HG03064 (cell line): Measurements from ENCODE around the gene OR10G8.
"Not testable (repeated sequence)": the region's sequence is repeated elsewhere in the genome, so short reads cannot be mapped to it uniquely, and the experiment has no call there.

Experiments used
- ATAC-seq: cut with Tn5 transposase; IDR thresholded peaks from one replicate; pipeline ENCODE4 v1.9.1; 2021; ENCODE audit warnings: low read depth; ENCODE audit not compliant: unreplicated experiment

The OR10G8 gene, protein sequence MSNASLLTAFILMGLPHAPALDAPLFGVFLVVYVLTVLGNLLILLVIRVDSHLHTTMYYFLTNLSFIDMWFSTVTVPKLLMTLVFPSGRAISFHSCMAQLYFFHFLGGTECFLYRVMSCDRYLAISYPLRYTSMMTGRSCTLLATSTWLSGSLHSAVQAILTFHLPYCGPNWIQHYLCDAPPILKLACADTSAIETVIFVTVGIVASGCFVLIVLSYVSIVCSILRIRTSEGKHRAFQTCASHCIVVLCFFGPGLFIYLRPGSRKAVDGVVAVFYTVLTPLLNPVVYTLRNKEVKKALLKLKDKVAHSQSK

DNA sequence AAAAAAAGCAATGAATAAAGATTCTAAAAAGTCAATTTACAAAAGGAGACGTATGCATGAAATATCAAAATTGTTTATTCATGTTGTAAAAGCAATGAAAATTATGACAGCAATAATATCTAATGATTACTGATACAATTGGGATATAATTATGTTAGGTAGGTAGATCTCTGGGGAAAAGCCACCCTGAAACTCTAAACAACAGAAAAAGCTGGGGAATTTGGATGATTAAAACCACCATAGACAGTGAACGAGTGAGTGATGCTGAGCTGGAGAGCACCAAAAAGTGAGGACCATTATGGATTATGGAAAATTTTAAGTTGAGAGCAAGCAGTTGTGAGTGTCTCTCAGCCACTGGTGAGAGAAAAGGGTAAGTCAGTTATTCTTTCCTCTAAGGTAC is at the start of gene OR10G8:
Gene OR10G8 (plus strand): TSS at position 301 of the 400 bp plus-strand sequence. CDS start 2,825 bp downstream, outside the sequence.
- ATAC-seq = no peak

DNA sequence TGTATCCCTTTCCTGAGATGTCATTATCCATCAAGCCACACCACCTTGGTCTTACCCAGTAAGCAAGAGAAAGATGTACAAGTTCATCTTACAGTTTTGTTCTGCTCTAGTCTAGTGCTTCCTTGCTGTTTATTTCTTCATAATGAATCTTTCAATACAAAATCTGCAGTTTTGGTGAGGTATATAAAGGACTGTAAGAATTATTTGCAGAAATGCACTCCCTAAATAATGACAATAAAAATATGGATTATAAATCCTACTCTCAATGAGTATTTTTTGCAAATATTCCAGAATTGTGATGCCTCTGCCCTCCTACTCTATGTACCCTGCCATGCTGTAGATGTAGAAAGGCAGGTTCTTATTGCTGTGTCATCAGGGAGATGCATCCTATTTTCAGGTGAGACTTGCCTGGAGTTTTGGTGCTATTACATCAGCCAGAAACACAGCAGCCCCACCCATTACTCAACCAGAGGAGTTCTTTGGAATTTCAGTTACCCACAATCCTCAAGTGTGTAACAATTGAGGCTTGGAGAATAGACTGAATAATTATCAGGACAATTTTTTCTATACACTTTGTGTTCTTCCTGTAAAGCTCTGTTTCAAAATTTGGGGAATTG is 48.8 kb upstream of the OR10G8 start, which contains the start of gene OR10S1:
Gene OR10S1 (minus strand): TSS at position 51 of the 617 bp plus-strand sequence. CDS start 117 bp downstream, outside the sequence.
- ATAC-seq = no peak

DNA sequence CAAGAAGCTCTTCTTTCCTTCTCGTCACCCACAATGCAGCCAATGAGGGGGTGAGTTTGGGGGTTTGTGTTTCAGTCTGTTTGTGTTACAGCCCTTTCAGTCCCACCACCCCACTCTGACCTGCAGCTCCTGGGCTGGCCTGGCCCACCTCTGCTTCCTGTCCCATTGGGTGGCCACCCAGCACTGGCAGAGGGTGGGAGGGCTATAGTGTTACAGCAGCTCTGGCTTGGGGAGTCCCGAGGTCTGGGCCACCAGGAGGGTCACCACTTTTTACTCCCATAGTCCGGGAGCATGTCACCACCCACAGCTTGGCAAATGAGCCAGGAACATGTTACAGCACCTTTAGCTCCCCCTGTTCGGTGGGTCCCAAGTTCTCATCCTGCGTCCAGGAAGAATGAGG is 47.3 kb upstream of the OR10G8 start:
- no peak for ATAC-seq

GRCh38 chr11:123995119-123995518 is 31.5 kb upstream of the OR10G8 start, which contains the start of gene OR10G6:
TSS of gene OR10G6 (minus strand) at chr11:123995161. CDS start at chr11:123995161, 0 bp downstream.
- no peak for ATAC-seq

DNA sequence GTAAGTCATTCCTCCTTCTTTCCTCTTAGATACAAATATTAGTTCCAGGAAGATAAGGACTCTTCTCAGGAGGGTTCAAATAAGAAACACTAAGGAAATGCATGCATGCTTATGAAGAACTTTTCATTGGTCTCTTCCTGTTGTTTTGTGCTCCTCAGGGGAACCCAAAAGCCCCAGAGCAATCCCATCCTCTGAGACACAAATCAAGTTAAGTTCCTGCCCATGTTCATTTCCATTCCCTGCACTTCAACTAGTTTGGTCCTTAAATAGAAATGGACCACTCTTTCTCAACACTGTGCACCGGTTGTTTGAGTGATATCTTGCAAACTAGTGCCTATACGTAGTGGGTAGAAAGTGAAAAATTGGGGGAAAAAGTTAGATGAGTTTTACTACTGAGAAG is 13.9 kb upstream of the OR10G8 start, which contains the start of gene OR10G4:
Gene OR10G4 (plus strand): TSS at position 301 of the 400 bp plus-strand sequence. CDS start 2,578 bp downstream, outside the sequence.
- ATAC-seq = no peak

DNA sequence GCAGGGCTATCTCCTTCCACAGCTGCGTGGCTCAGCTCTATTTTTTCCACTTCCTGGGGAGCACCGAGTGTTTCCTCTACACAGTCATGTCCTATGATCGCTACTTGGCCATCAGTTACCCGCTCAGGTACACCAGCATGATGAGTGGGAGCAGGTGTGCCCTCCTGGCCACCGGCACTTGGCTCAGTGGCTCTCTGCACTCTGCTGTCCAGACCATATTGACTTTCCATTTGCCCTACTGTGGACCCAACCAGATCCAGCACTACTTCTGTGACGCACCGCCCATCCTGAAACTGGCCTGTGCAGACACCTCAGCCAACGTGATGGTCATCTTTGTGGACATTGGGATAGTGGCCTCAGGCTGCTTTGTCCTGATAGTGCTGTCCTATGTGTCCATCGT is 10.8 kb upstream of the OR10G8 start:
- not testable (repeated sequence) for ATAC-seq

- ATAC-seq = no peak
Observed at GRCh38 chr11:124036666-124037065, 10.1 kb downstream of the OR10G8 start.

- ATAC-seq = no peak
Observed at GRCh38 chr11:124039557-124039956, 13.0 kb downstream of the OR10G8 start.

GRCh38 chr11:124041254-124041653 is 14.7 kb downstream of the OR10G8 start, which contains the start of gene OR10G7:
TSS of gene OR10G7 (minus strand) at chr11:124041325. CDS start at chr11:124039001, 2,324 bp downstream.
- no peak for ATAC-seq

DNA sequence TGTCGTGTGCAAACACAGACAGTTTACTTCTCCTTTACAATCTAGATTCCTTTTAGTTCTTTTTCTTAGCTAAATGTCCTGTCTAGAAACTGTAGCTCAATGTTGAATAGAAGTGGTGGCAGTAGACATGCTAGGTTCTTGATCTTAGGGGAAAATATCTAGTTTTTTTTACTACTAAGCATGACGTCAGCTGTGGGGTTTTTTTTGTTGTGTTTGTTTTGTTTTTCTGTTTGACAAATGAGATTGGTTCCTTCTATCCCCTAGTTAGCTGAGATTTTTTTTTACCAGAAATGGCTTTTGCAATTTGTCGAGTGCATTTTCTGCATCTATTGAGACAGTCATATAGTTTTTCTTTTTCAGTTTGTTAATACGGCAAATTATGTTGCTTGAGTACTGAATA is 16.8 kb downstream of the OR10G8 start:
- ATAC-seq = no peak

GRCh38 chr11:124050748-124051147 is 24.1 kb downstream of the OR10G8 start:
- no peak for ATAC-seq

DNA sequence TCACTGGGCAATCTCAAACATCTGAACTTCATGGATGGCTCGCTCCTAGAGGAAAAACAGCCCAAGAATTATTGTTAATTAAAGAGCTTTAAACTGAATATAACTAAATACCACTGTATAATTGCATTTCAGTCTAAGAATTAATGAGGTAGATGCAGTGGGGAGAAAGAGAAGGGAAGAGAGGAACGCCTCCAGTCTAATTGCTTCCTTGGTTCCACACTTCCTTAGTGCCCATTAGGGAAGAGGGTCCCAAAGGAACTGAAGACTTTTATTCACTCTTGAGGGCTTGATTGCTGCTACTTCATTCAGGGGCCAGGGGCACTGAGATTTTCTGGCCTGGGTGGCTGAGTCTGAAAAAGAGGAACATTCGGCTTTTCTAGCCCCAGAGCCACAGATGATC is 26.4 kb downstream of the OR10G8 start:
- no peak for ATAC-seq

GRCh38 chr11:124068601-124069110 is 42.1 kb downstream of the OR10G8 start:
- ATAC-seq = no peak

- ATAC-seq = peak; percentile 52
Observed at GRCh38 chr11:124069429-124070401, 43.1 kb downstream of the OR10G8 start.

- ATAC-seq = peak; percentile 92
Observed at GRCh38 chr11:124070915-124071622, 44.5 kb downstream of the OR10G8 start.

- ATAC-seq = no peak
Observed at GRCh38 chr11:124071623-124071948, 45.0 kb downstream of the OR10G8 start.

DNA sequence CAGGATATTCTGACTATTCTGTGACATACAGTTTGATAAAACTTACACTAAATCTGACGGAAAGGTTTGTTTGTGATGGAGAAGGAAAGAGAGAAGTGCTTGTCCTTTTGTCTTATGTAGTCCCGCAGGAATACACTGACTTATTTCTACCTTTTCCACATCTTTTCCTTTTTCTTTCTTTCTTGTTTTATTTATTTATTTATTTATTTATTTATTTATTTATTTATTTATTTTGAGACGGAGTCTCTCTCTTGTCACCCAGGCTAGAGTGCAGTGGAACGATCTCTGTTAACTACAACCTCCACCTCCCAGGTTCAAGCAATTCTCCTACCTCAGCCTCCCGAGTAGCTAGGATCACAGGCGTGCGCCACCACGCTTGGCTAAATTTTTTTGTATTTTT is 45.5 kb downstream of the OR10G8 start:
- no peak for ATAC-seq

DNA sequence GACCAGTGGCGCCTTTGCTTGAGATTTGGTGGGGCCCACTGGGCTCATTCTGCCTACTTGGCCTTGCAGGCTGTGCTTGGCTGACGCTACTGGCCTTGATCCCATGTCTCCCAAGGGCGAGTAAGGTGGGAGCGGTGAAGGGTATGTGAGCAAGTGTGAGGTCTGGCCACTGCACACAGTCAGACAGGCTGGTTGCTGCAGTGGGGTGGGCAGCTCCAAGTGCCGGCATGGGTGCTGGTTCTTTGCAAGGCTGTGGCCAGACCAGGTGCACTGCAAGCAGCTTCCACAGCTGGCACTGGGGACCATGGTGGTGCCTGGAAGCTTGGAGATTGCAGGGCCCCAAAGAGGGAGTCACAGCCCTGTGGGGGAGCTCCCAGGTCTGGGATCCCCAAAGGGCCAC is 48.0 kb downstream of the OR10G8 start:
- no peak for ATAC-seq

DNA sequence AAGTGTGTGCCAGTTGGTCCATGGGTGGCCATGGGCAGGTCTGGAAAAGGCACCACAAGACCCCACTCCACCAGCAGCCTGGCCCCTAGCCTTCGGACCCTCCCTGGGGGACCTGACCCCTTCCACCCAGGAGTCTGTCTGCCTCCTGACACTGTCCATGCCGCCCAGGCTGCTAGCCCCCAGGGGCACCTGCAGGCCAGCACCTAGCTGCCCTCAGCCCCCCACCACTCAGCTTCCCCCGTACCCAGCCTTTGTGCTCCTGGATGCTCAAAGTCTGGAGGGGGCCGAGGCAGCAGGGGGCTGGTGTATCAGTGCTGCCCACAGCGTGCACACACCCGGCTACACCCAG is 48.9 kb downstream of the OR10G8 start:
- no peak for ATAC-seq
